Bronchial smooth muscle cell (primary cell): ENCODE data around the gene RFX2. TPM values are rescaled to one million over a fixed set of nuclear protein-coding genes. Genes with fewer than 3 reads are reported as not detected.

Experiments used
- total RNA-seq: library from RNA; depleted of rRNA; stranded (reverse); fragments of >200 nt; gene quantifications from 2 replicates; pipeline ENCODE4 v1.2.1, GENCODE V29; 2014

The RFX2 gene
- total RNA-seq, result 3.0 and 4.8 TPM in 2 replicates

GRCh38 chr19:6110360-6110977 is at the start of gene RFX2:
RFX2 (minus strand) TSS chr19:6110500; CDS start chr19:6047496, 63,004 bp downstream.

GRCh38 chr19:5977785-5978605 is 132.3 kb downstream of the RFX2 start, which contains the start of gene RANBP3:
RANBP3 (minus strand) TSS chr19:5978140; CDS start chr19:5978082, 58 bp downstream.

Other genes with a start within 250 kb of the RFX2 start
- not detected in 2 replicates for gene FUT5, start 240.0 kb downstream of the RFX2 start, total RNA-seq
- gene NDUFA11, start 206.7 kb downstream of the RFX2 start, total RNA-seq, result 230 and 313 TPM in 2 replicates
- 6.4 and 7.6 TPM in 2 replicates for gene VMAC, start 205.6 kb downstream of the RFX2 start, total RNA-seq
- 4.6 and 8.8 TPM in 2 replicates for gene CAPS, start 196.2 kb downstream of the RFX2 start, total RNA-seq
- gene RANBP3, start 132.4 kb downstream of the RFX2 start, total RNA-seq, result 35.3 and 43.1 TPM in 2 replicates
- not detected in 2 replicates for gene ACSBG2, start 25.2 kb upstream of the RFX2 start, total RNA-seq
- 3.2 and 3.5 TPM in 2 replicates for gene MLLT1, start 169.5 kb upstream of the RFX2 start, total RNA-seq
- 0.09 TPM in 1 of 2 replicates, not detected in the other for gene ACER1, start 223.1 kb upstream of the RFX2 start, total RNA-seq